CD4-positive, alpha-beta T cell treated with Interleukin-10 for 1 hour (primary cell): Measurements from ENCODE around the gene CASR.

Experiments
- DNase-seq: peaks from one replicate; pipeline ENCODE4 v3.0.0-alpha.2; 2020

CASR gene

DNA sequence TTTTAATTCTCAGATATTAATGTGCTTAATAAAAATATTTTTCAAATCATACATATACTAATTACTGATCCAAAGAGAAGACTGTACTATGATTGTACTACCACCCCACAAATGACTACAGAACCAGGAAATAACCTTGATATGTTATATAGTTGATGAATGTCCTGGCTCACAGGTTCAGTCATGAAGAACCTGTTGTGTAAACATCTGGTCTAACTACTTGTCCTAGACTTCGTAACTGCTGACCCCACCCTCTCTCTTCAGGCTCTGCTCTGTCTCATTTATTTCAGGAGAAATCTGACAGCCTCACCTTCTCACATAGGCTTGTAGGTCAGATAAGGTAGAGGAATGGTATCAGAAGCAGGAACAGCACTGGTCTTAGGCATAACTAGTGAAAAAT lies 126.9 kb downstream of the CASR start:
- DNase-seq: no peak

DNA sequence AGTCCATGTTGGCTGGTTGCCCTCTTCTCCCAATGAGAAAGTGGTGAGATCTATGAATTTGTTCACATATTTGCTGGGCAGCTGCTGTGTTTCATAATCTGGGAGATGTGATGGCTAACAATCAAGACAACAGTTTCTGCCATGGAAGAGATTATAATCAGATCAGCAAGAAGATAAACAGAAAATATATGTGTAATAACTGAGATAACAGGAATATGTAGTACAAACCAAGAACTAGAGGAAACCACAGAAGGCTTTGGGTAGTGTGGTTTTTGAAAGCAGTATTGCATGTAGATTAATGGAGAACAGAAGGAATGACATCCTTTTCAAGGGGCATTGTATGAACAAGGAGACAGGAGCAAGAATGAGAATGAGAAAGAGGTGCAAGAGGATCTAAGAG lies 129.4 kb downstream of the CASR start:
- DNase-seq: no peak

DNA sequence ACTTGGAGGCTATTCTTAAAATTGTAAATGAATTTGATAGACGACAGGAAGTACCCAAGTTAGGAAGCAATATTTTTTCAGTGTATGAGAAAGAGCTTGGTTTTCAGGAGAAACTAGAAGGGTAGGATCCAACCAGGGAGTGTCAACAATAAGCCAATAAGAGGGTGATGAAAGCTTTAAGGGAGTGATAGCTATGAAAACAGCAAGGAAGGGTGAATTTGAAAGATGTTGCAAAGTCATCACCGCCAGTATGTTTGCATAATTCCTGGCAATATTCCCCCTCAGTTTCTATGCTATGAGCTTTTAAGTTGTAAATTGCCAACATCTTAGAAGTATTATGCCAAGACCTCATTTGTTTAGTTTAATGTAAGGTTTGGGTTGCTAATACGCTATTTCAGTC lies 129.8 kb downstream of the CASR start:
- DNase-seq: no peak

DNA sequence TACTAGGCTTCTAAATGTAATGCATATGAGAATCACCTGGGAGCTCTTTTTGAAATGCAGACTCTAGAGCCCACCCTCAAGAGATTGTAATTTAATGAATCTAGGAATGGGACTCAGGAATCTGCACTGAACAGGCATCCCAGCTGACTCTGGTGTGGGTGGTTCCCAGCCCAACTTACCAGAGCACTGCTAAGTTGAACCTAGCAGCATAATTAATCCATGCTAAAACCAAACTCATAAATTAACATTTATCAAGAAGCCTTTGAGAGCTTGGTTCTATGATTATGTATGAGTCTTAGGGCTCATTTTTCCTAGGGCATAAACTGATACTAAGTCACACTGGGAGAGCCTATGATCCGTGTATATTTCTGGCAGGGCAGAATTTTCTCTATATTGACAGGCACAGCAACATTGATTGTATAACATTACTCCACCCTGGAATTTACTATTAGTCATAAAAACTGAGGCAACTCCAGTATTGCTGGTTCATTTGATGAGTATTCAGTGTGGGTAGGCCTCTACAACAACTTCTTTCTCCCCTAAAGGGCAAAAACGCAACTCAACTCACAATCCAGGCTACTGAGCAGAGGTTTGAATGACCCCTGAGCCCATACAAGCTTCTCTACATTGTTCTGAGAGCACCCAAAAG lies 130.9 kb downstream of the CASR start:
- no peak for DNase-seq

DNA sequence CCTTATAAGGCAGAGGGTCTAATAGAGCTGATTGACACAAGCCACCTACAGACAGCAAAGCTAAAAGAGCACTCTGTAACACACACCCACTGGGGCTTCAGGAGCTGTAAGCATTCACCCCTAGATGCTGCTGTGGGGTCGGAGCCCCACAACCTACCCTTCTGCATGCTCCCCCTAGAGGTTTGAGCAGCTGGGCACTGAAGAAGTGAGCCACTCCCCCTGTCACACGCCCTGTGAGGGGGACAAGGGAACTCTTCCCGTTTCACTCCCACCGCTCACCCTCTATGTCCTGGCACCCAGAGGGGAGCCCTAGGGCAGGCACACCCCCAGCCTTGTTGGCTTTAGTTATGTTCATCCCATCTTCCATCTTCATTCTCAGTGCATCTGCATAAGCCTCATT lies 132.2 kb downstream of the CASR start:
- DNase-seq: no peak

DNA sequence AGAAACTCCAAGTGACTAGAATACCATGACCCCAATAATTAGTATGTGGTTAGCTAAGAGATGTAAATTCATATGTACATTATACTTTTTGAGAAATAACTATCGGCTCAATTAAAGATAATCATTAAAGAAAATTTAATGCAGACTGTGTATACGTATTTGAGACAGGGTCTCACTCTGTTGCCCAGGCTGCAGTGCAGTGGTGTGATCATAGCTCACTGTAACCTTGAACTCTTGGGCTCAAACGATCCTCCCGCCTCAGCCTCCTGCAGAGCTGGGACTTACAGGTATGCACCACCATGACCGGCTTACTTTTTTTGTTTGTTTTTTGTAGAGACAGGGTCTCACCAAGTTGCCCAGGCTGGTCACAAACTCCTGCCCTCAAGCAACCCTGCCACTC lies 132.9 kb downstream of the CASR start:
- no peak for DNase-seq

DNA sequence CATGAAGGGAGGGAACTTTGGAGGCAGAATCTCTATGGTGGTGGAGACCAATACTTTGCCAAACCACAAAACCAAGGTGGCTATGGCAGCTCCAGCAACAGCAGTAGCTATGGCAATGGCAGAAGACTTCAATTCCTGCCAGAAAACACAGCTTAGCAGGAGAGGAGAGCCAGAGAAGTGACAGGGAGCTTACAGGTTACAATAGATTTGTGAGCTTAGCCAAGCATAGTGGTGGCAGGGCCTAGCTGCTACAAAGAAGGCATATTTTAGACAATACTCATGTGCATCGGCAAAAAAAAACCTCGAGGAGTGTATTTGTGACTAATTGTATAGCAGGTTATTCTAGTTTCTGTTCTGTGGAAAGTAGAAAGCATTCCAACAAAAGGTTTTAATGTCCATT lies 135.2 kb downstream of the CASR start:
- no peak for DNase-seq

DNA sequence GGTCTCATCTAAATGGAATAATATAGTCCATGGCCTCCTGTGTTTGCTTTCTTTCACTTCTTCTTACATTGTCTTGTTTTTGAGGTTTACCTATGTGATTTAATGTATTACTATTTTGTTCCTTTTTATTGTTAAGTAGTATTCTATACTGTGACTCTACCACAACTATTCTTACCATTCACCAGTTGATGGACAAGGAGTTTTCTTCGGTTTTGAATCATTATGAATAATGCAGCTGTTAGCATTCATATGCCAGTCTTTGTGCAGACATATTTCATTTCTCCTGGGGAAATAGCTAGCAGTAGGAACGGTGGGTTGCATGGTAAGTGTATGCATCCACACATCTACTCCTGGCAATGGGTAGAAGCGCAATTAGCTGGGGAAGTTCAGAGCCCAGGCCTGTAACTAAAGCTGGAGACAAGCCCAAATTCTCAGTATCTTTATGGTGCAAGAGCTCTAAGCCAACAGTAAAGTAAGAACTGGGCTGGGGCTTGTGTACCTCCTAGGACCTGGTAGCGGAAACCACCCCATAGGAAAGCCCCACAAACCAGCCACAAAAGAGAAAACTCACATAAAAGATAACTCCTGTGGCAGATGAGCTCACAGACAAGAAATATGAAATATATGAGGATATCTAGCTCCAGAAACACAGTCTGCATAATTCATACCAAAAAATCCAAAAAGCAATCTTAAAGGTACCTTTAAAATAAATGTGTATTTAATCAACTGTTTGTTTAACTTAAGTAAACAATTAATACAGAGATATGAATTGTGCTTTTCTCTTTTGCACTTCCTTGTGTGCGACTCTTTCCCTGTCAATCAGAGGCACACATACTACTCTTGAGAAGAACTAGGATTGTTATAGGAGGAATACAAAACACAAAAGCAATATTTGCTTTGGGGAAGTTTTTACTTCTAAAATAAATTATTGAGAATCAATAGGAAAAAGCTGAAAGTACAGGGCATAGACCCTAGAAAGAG lies 138.9 kb downstream of the CASR start:
- DNase-seq: peak; percentile 49

DNA sequence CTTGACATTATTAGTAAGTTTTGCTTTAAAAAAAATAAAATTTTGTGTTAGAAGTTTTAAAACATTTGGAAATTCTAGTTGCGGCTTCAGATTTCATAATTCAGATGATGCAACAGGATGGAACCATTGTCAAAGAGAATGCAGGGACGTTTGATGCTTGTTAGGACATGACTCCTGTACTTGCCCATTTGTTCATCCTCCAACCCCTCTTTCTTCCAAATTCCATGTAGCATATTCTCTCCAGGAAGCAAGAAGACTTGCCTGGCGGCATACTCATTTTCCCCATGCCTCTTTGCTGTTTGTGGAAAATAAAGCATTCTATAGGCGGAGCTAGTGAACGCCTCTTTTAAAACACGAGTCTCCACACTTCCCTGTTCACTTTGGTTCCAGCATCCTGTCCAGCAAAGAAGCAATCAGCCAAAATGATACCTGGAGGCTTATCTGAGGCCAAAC lies 141.4 kb downstream of the CASR start, which contains the start of gene CSTA:
Gene CSTA (plus strand): TSS at position 378 of the 453 bp plus-strand sequence. CDS start 45 bp downstream, at position 423.
- DNase-seq: no peak

DNA sequence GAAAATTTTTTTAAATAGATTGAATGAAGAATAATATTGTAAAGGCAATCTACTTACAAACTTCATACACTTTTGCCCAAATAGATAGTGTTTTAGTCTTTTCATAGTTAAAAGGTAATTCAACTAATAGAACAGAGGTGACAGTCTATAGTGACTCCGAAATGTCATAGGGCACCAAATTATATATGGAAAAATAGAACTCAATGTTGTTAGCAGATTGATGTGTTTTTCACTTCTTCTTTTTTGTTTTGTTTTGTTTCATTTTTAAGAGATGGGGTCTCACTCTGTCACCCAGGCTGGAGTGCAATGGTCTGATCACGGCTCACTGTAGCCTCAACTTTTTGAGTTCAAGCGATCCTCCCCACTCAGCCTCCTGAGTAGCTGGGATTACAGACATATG lies 142.3 kb downstream of the CASR start:
- DNase-seq: no peak

DNA sequence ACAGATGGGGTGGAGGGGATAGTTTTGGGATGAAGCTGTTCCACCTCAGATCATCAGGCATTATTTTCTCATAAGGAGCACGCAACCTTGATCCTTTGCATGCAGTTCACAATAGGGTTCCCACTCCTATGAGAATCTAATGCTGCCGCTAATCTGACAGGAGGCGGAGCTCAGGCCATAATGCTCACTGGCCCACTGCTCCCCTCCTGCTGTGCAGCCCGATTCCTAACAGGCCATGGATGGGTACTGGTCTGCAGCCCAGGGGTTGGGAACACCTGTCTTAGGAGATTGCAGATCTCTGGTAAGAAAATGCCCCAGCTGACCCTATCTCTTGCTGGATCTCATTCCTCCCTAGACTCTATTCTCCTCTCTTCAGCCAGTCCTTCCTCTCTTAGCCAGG lies 148.4 kb downstream of the CASR start:
- DNase-seq: no peak

DNA sequence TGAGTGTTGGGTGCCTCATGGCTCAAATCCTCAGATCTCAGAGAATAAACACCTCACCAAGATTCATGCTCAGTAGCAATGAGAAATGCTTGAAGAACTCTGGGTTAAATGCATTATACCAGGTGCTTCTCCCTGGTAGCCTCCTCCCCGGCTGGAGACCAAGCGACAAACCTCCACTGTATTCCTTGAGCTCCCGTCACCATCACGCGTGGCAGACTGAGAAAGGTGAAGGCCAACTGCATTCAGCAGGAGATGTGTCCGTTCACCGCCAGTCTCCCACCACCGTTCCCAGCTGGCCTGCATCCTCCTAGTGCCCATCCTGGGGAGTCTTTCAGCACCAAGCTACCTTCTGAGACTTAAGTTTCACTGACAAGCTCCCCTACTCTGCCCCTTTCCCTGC lies 149.1 kb downstream of the CASR start:
- DNase-seq: no peak
